ENCODE data around the gene HAUS8.
A peak's percentile ranks its signal among the peaks of the same experiment; 100 is the strongest.
"Not testable (repeated sequence)": the region's sequence is repeated elsewhere in the genome, so short reads cannot be mapped to it uniquely, and the experiment has no call there.

Gene HAUS8

GRCh38 chr19:17101686-17102628, 26.7 kb upstream of the HAUS8 start:
- FAIRE-seq, result no peak
- DNase-seq (ENCODE audit: low spot score), result no peak

GRCh38 chr19:17098326-17098725, 23.1 kb upstream of the HAUS8 start:
- FAIRE-seq (no peak), DNase-seq (ENCODE audit: low spot score) (no peak)

GRCh38 chr19:17097593-17098126, 22.4 kb upstream of the HAUS8 start:
- DNase-seq (ENCODE audit: low spot score) (no peak), FAIRE-seq (no peak)

- FAIRE-seq, result no peak
- DNase-seq (ENCODE audit: low spot score), result no peak
Measured at GRCh38 chr19:17095141-17095919, 20.1 kb upstream of the HAUS8 start.

- FAIRE-seq, result not testable (repeated sequence)
Measured at GRCh38 chr19:17094694-17095093, 19.4 kb upstream of the HAUS8 start.

GRCh38 chr19:17092696-17093095, 17.4 kb upstream of the HAUS8 start:
- FAIRE-seq (no peak), DNase-seq (ENCODE audit: low spot score) (no peak)

More at GRCh38 chr19:17094694-17095093, 19.4 kb upstream of the HAUS8 start:
- DNase-seq (ENCODE audit: low spot score), result not testable (repeated sequence)

- FAIRE-seq (no peak), DNase-seq (ENCODE audit: low spot score) (no peak)
Measured at GRCh38 chr19:17091758-17092333, 16.6 kb upstream of the HAUS8 start.

- FAIRE-seq (no peak), DNase-seq (ENCODE audit: low spot score) (no peak)
Measured at GRCh38 chr19:17090583-17090982, 15.3 kb upstream of the HAUS8 start.

GRCh38 chr19:17088552-17088951, 13.3 kb upstream of the HAUS8 start:
- no peak for DNase-seq (ENCODE audit: low spot score)

GRCh38 chr19:17086834-17087233, 11.6 kb upstream of the HAUS8 start:
- FAIRE-seq (no peak), DNase-seq (ENCODE audit: low spot score) (no peak)

More at GRCh38 chr19:17088552-17088951, 13.3 kb upstream of the HAUS8 start:
- no peak for FAIRE-seq

- no peak for FAIRE-seq
Measured at GRCh38 chr19:17086120-17086519, 10.9 kb upstream of the HAUS8 start.

GRCh38 chr19:17081672-17082630, 6.7 kb upstream of the HAUS8 start:
- FAIRE-seq (no peak), DNase-seq (ENCODE audit: low spot score) (no peak)

More at GRCh38 chr19:17086120-17086519, 10.9 kb upstream of the HAUS8 start:
- no peak for DNase-seq (ENCODE audit: low spot score)

GRCh38 chr19:17080440-17080801, 5.2 kb upstream of the HAUS8 start:
- DNase-seq (ENCODE audit: low spot score) (no peak), FAIRE-seq (no peak)

- DNase-seq (ENCODE audit: low spot score) (peak; percentile 81), FAIRE-seq (no peak)
Measured at GRCh38 chr19:17079710-17080439, 4.6 kb upstream of the HAUS8 start.

- FAIRE-seq (no peak), DNase-seq (ENCODE audit: low spot score) (no peak)
Measured at GRCh38 chr19:17078920-17079709, 3.9 kb upstream of the HAUS8 start.

GRCh38 chr19:17078036-17078919, 3.0 kb upstream of the HAUS8 start:
- FAIRE-seq (no peak), DNase-seq (ENCODE audit: low spot score) (no peak)

GRCh38 chr19:17077447-17078028, 2.3 kb upstream of the HAUS8 start:
- no peak for FAIRE-seq
- no peak for DNase-seq (ENCODE audit: low spot score)

Data from urothelium cell line (cell line).